Hematopoietic multipotent progenitor cell treated with erythropoietin and hydrocortisone succinate and interleukin-3 and kit ligand, for 6 days (in vitro differentiated cells): Measurements from ENCODE around the gene DAZ4.
"Not testable (repeated sequence)": the region's sequence is repeated elsewhere in the genome, so short reads cannot be mapped to it uniquely, and the experiment has no call there.

Experiments used
- DNase-seq: peaks from one replicate; pipeline ENCODE4 v3.0.0-alpha.2; 2015

The DAZ4 gene, protein sequence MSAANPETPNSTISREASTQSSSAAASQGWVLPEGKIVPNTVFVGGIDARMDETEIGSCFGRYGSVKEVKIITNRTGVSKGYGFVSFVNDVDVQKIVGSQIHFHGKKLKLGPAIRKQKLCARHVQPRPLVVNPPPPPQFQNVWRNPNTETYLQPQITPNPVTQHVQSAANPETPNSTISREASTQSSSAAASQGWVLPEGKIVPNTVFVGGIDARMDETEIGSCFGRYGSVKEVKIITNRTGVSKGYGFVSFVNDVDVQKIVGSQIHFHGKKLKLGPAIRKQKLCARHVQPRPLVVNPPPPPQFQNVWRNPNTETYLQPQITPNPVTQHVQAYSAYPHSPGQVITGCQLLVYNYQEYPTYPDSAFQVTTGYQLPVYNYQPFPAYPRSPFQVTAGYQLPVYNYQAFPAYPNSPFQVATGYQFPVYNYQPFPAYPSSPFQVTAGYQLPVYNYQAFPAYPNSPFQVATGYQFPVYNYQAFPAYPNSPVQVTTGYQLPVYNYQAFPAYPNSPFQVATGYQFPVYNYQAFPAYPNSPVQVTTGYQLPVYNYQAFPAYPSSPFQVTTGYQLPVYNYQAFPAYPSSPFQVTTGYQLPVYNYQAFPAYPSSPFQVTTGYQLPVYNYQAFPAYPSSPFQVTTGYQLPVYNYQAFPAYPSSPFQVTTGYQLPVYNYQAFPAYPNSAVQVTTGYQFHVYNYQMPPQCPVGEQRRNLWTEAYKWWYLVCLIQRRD

DNA sequence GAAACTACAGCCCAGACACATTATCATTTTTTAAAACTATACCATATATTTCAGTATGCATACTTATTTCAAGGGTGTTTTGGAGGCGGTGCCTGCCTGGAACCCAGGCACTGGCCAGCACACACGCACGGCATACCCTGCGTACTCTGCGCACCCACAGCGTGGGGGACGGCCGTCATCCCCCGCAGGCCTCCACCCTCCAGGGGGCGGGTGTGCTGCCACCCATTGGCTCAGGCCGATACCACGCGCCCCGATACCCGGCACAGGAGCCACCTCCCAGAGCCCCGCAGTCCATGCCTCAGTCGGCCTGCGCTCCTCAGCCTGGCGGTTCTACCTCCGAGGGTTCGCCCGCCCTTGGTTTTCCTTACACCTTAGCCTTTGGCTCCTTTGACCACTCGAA, at the start of gene DAZ4:
Gene DAZ4 (plus strand): TSS at position 301 of the 400 bp plus-strand sequence. CDS start 208 bp downstream, outside the sequence.
- not testable (repeated sequence) for DNase-seq

DNA sequence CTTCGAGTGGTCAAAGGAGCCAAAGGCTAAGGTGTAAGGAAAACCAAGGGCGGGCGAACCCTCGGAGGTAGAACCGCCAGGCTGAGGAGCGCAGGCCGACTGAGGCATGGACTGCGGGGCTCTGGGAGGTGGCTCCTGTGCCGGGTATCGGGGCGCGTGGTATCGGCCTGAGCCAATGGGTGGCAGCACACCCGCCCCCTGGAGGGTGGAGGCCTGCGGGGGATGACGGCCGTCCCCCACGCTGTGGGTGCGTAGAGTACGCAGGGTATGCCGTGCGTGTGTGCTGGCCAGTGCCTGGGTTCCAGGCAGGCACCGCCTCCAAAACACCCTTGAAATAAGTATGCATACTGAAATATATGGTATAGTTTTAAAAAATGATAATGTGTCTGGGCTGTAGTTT, 20.4 kb upstream of the DAZ4 start, which contains the start of gene DAZ3:
Gene DAZ3 (minus strand): TSS at position 101 of the 400 bp plus-strand sequence. CDS start 208 bp downstream, outside the sequence.
- DNase-seq = not testable (repeated sequence)

DNA sequence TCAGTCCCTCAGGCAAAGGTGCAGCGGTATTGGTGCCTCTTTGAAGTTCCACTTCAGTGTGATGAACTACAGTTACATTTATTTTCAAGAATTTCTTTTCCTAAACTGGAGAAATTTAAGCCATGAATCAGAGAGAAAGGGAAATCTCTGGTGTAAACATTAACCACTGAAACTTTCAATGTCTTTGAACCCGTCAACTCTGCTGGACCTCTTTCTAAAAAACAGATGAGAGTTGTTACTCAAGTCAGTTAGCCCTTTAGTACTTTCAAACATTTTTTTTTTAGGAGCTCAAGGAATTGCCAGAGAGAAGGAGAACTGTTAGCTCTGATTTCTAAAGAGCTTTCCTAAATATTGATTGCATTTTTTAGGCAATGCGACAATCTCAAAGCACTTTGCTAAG, 11.9 kb upstream of the DAZ4 start:
- DNase-seq = not testable (repeated sequence)

DNA sequence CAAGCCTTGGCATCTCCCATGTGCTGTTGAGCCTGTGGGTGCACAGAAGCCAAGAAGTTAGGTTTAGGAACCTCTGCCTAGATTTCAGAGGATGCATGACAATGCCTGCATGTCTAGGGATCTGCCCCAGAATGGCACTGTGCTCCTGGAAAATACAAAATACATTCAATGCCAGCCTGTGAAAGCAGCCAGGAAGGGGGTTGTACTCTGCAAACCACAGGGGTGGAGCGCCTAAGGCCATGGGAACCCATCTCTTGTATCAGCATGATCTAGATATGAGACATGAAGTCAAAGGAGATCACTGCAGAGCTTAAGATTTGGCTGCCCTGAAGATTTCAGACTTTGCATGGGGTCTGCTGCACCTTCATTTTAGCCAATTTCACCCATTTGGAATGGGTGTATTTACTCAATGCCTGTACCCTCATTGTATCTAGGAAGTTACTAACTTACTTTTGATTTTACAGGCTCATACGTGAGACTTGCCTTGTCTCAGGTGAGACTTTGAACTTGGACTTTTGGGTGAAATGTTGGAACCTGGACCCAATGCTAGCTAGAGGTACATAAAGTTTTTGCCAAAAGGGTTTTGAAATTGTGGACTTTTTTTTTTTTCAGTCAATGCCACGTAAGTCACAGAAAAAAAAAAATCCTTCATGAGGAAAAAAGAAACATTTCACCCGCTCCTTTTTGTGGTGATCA, 9.4 kb upstream of the DAZ4 start:
- DNase-seq = not testable (repeated sequence)

DNA sequence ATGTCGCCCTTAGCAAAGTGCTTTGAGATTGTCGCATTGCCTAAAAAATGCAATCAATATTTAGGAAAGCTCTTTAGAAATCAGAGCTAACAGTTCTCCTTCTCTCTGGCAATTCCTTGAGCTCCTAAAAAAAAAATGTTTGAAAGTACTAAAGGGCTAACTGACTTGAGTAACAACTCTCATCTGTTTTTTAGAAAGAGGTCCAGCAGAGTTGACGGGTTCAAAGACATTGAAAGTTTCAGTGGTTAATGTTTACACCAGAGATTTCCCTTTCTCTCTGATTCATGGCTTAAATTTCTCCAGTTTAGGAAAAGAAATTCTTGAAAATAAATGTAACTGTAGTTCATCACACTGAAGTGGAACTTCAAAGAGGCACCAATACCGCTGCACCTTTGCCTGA, 8.7 kb upstream of the DAZ4 start:
- not testable (repeated sequence) for DNase-seq
